ENCODE results near the gene IFNE. TPM values are rescaled to one million over a fixed set of nuclear protein-coding genes. Genes with fewer than 3 reads are reported as not detected.
A peak's percentile ranks its signal among the peaks of the same experiment; 100 is the strongest.

IFNE gene
- total RNA-seq, 1 experiment from 2014 or later, result 0.96 TPM

GRCh38 chr9:21513431-21513830, 31.3 kb upstream of the IFNE start (continued):
- no peak for TF ChIP-seq RAD21 (IDR thresholded peaks at IDR 0.05; ENCODE audit: low read depth)
- TF ChIP-seq POLR2A (IDR thresholded peaks at IDR 0.05; ENCODE audit: borderline replicate concordance, extremely low read depth, insufficient read depth, insufficient read length), result no peak
- no peak for TF ChIP-seq POLR2AphosphoS5 (IDR thresholded peaks at IDR 0.05; ENCODE audit: low read depth, low read length)

- Histone ChIP-seq H3K9me3 (ENCODE audit: control insufficient read depth in 1 of 2, insufficient read depth in 1 of 2, low read depth in 1 of 2, low read length in 2 of 2) (no peaks in the 10 kb centered on the region), H3K27me3 (ENCODE audit: insufficient read depth, low read length) (no peaks in the 10 kb centered on the region), H3K27ac (ENCODE audit: low read depth, low read length) (no peak overlapping the region; the same call in 1 of the 2 replicates), H3K9me2 (ENCODE audit: insufficient read depth) (no peaks in the 10 kb centered on the region), H3K79me2 (ENCODE audit: insufficient read depth, low read length) (peaks cover 58% of the 10 kb centered on the region), H3K4me3 (replicated peaks in 1 of 2; ENCODE audit: low read depth in 1 of 2, low read length in 2 of 2) (no peak overlapping the region), H4K20me1 (ENCODE audit: insufficient read depth) (peaks cover 41% of the 10 kb centered on the region), H3K4me2 (ENCODE audit: low read length) (no peak overlapping the region; the same call in 1 of the 2 replicates), H3K9ac (ENCODE audit: low read length) (no peak overlapping the region), H3K4me1 (ENCODE audit: control insufficient read depth in 1 of 2, insufficient read depth in 2 of 2, low read length in 2 of 2) (peaks cover 50 to 84% of the 10 kb centered on the region in 2 experiments), H3K36me3 (ENCODE audit: control insufficient read depth in 1 of 2, insufficient read depth in 2 of 2, low read length in 2 of 2) (peaks cover 10 to 27% of the 10 kb centered on the region in 2 experiments; a peak in 2 of 4 replicates), H2AFZ (ENCODE audit: low read depth, low read length, poor library complexity, severe bottlenecking) (no peak overlapping the region)
- ChIA-PET POLR2A (no interaction called here), RAD21 (ENCODE audit: low non-redundant PET in 1 of 2, low total read pairs in 2 of 2, uncharacterized antibody in 2 of 2, unreplicated experiment in 2 of 2) (no interaction called here), CTCF (interaction anchor here (0.7 to 1.3 kb wide), 2 partner anchors 45 to 192 kb away, joined by 3 to 4 read pairs; no protein-coding TSS in a partner anchor)
- TF ChIP-seq ZFX (IDR thresholded peaks at IDR 0.05) (no peak), POLR2AphosphoS5 (IDR thresholded peaks at IDR 0.05; ENCODE audit: low read depth, low read length) (peak; percentile 16; the same call in 1 of the 2 replicates)
- BruUV-seq (replicated peaks), result no TSS peak
- ATAC-seq (no peak), DNase-seq (ENCODE audit: low read depth, low spot score) (no peak)
- intact Hi-C loops (cut with micrococcal nuclease), result no loop called here
These were observed 28.7 kb upstream of the IFNE start for GRCh38 chr9:21510806-21511205.

- no peak for ATAC-seq
- Histone ChIP-seq H3K27ac (ENCODE audit: low read depth, low read length) (peak overlapping the region; percentile 32; the same call in 1 of the 2 replicates), H4K20me1 (ENCODE audit: insufficient read depth) (peaks cover 20% of the 10 kb centered on the region), H3K4me1 (ENCODE audit: control insufficient read depth in 1 of 2, insufficient read depth in 2 of 2, low read length in 2 of 2) (peaks cover 48 to 76% of the 10 kb centered on the region in 2 experiments), H3K9ac (ENCODE audit: low read length) (no peak overlapping the region), H2AFZ (ENCODE audit: low read depth, low read length, poor library complexity, severe bottlenecking) (no peak overlapping the region), H3K4me3 (replicated peaks in 1 of 2; ENCODE audit: low read depth in 1 of 2, low read length in 2 of 2) (no peak overlapping the region), H3K4me2 (ENCODE audit: low read length) (peak overlapping the region; percentile 27), H3K9me2 (ENCODE audit: insufficient read depth) (no peaks in the 10 kb centered on the region), H3K9me3 (ENCODE audit: control insufficient read depth in 1 of 2, insufficient read depth in 1 of 2, low read depth in 1 of 2, low read length in 2 of 2) (no peaks in the 10 kb centered on the region), H3K27me3 (ENCODE audit: insufficient read depth, low read length) (no peaks in the 10 kb centered on the region), H3K36me3 (ENCODE audit: control insufficient read depth in 1 of 2, insufficient read depth in 2 of 2, low read length in 2 of 2) (peaks cover 2 to 17% of the 10 kb centered on the region in 2 experiments; a peak in 1 of 4 replicates), H3K79me2 (ENCODE audit: insufficient read depth, low read length) (peaks cover 24% of the 10 kb centered on the region)
- no TSS peak for BruUV-seq (replicated peaks)
- ChIA-PET POLR2A (no interaction called here), CTCF (interaction anchor here (0.7 to 1.0 kb wide), 2 partner anchors 73 to 272 kb away, joined by 3 read pairs; no protein-coding TSS in a partner anchor), RAD21 (ENCODE audit: low non-redundant PET in 1 of 2, low total read pairs in 2 of 2, uncharacterized antibody in 2 of 2, unreplicated experiment in 2 of 2) (no interaction called here)
- intact Hi-C loops (cut with micrococcal nuclease), result loop anchor here (5.0 kb wide), 1 partner anchor 255 kb away; no protein-coding TSS in a partner anchor
- TF ChIP-seq EZH2phosphoT487 (IDR thresholded peaks at IDR 0.05; ENCODE audit: borderline replicate concordance) (no peak), JUND (IDR thresholded peaks at IDR 0.05) (no peak), CBX3 (IDR thresholded peaks at IDR 0.05; ENCODE audit: low read depth) (no peak), MAX (IDR thresholded peaks at IDR 0.05) (peak; percentile 7; the same call in 1 of the 2 replicates), SIN3A (IDR thresholded peaks at IDR 0.05; ENCODE audit: low read depth) (no peak), REST (IDR thresholded peaks at IDR 0.05; ENCODE audit: low read depth) (no peak)
- DNase-seq (ENCODE audit: low read depth, low spot score), result no peak
These were observed 25.3 kb upstream of the IFNE start for GRCh38 chr9:21507483-21507790.

All from HCT116 (cell line).